NB4 (cell line): ENCODE results near the gene LRRIQ1.

ENCODE experiments used
- MYC ChIP-seq: IDR thresholded peaks from 2 replicates; pipeline ENCODE4 v1.6.1; 2011; ENCODE audit warnings: low read depth, low read length
- POLR2A ChIP-seq: IDR thresholded peaks from 2 replicates; pipeline ENCODE4 v1.6.1; 2011; ENCODE audit warnings: mild to moderate bottlenecking; ENCODE audit not compliant: insufficient read length; ENCODE audit errors: extremely low read depth
- TF ChIP-seq, protein P1 (sequence below): IDR thresholded peaks from one replicate; pipeline ENCODE4 v1.5.1; 2012; ENCODE audit warnings: low read depth, low read length
- TF ChIP-seq, protein P2 (sequence below): IDR thresholded peaks from 2 replicates; pipeline ENCODE4 v1.6.1; 2011; ENCODE audit warnings: low read depth, low read length

DNA sequence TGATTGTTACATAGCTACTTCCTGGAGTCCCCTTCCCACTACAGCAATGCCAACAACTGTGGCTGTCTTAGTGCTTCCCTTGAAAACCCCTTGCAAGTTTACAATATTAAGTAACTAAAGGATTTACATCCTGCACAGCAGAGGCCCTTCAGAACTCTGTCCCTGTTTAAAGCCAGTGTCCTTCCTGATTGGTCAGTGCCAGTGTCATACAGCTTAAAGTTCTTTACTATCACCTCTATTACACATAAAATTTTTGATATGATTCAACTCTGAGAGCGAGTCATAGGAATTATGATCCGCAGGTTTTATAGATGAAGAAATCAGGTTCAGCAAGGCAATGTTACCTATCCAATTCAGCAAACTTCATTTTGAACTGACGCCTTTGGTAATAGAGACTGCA lies 152.5 kb downstream of the LRRIQ1 start:
- TF ChIP-seq POLR2A (no peak), MYC (no peak)
- TF ChIP-seq, protein P1, sequence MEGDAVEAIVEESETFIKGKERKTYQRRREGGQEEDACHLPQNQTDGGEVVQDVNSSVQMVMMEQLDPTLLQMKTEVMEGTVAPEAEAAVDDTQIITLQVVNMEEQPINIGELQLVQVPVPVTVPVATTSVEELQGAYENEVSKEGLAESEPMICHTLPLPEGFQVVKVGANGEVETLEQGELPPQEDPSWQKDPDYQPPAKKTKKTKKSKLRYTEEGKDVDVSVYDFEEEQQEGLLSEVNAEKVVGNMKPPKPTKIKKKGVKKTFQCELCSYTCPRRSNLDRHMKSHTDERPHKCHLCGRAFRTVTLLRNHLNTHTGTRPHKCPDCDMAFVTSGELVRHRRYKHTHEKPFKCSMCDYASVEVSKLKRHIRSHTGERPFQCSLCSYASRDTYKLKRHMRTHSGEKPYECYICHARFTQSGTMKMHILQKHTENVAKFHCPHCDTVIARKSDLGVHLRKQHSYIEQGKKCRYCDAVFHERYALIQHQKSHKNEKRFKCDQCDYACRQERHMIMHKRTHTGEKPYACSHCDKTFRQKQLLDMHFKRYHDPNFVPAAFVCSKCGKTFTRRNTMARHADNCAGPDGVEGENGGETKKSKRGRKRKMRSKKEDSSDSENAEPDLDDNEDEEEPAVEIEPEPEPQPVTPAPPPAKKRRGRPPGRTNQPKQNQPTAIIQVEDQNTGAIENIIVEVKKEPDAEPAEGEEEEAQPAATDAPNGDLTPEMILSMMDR: no peak
- TF ChIP-seq, protein P2, sequence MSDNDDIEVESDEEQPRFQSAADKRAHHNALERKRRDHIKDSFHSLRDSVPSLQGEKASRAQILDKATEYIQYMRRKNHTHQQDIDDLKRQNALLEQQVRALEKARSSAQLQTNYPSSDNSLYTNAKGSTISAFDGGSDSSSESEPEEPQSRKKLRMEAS: no peak
